Left lobe of liver (tissue), 2 donors: ENCODE results near the gene TUBGCP6. TPM values are rescaled to one million over a fixed set of nuclear protein-coding genes. Genes with fewer than 3 reads are reported as not detected.
A peak's percentile ranks its signal among the peaks of the same experiment; 100 is the strongest.

Source experiments
- ATAC-seq: fragments of 200-7000 bp; cut with Tn5 transposase; one replicate; pipeline ENCODE4 v1.9.1; 2020; ENCODE audit warnings: mild to moderate bottlenecking, moderate library complexity
- DNase-seq: peaks from one replicate; pipeline ENCODE4 v3.0.0-alpha.2; 2020; ENCODE audit warnings: low spot score
- total RNA-seq: library from RNA; stranded (reverse); gene quantifications from one replicate; pipeline ENCODE4 v1.2.1, GENCODE V29; 2021
- donor health status: DM: no; HTN: no; CAD: no; lungs with moderate emphysema.
- donor health status: DM: no; HTN: yes; CAD: no.

Gene TUBGCP6
- total RNA-seq, 1 donor from 2014 or later, result 21.3 TPM

DNA sequence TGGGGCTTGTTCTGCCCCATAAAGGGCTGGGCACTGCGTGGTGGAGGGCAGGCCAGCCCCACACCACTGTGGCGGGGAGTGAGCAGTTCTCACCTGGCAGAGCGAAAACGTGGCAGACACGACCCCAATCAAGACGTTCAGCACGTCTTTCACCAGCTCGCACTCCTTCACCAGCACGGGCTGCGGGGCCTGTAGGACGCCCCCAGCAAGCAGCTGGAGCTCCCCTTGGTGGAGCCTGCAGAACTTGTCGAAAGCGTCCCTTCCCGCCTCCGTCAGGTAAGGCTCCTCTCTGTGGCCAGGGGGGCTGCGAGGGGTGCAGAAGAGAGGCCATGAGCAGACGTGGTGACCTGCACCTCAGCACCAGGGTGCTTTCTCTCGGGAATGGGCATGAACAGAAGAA, 11.6 kb downstream of the TUBGCP6 start:
- DNase-seq (no peak), ATAC-seq (no peak)

DNA sequence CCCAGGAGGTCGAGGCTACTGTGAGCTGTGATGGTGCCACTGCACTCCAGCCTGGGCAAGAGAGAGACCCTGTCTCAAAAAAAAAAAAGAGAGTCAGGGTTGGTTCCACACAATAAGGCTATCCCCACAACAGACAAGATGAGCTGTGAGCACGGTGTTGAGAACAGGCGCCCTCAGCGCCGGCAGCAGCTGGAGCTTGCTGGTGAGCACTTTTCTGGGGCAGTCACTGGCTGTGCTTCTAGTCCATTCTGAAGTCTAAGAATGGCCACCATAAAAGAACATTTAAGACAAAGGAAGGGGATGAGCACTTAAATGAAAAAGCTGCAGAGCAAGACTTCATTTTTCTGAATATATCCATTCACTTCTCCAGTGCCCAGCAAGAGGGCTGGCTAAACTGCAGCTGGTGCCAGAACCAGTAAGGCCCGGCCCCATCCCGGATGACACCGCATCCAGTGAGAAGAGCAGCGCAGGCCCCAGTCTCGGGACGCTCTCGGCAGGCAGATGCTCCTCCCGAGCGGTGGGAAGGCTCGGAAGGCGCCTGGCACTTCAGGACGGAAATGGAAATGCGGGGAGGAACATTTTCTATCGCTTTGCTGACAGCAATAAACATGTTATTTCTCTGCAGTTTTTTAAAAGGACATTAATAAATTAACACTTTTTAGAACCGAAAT, 12.2 kb downstream of the TUBGCP6 start:
- ATAC-seq (no peak), DNase-seq (no peak)

DNA sequence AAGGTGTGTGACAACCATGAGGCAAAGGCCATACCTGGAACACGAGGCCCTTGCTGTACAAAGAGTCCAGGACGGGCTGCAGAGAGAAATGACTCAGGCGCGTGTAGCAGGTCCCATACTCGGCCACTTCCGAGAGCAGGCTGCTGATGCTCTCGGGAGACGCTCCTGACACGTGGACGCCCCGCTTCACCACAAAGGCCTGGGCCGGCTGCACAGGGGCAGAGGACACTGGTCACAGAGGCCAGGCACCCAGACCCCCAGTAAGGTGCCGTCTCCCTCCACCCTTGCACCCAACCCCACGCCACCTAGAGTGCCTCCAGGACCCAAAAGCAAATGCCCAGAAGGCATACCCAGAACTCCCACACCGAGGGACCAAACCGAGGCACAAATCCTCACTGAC, 15.5 kb downstream of the TUBGCP6 start:
- no peak for DNase-seq
- ATAC-seq, result no peak

DNA sequence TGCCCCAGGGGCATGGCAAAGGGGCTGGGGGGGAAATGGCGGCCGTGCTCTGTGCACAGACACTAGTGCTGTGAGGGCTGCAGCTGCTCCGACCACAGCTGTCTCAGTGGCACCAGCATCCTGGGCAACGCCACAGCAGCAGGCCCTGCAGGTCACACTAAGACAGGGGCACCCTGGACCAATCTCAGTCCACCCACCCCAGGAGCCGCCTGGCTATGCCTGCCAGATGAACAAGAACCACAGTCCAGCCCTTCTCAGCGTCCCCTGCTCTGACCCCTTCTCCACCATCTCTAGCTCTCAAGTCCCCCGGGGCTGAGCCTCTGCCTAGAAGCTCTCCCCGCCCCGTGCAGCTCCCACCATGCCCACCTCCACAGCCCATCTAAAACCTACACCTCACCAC, 16.5 kb downstream of the TUBGCP6 start:
- DNase-seq (no peak), ATAC-seq (no peak)

DNA sequence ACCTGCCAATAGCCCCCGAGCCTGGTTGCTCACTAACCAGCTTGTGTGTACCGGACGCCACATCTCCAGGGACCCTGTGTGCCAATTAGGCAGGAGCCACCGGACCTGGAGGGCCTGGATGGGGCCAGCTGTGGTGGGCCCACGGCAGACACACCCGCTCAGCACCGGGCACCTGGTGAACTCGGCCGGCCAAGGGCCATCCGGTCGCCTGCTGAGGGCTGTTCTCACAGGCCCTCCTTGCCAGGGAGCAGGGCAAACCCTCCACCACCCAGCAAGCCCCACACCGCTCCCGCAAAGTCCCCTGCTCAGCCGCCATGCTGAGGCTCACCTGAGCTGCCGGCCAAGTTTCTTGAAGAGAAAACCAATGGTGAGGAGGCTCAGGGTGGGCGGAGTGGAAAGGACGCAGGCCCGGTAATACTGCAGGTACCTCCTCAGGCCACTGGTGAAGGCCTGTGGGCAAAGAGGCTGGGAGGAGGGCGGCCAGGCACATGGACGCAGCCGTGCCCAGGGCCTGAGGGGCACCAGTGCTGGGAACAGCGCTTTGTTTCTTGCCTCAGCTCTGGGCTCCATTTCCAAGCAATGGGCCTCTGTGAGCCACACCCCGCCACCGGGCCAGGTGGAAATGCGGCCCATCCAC, 17.1 kb downstream of the TUBGCP6 start:
- DNase-seq, result no peak
- no peak for ATAC-seq

DNA sequence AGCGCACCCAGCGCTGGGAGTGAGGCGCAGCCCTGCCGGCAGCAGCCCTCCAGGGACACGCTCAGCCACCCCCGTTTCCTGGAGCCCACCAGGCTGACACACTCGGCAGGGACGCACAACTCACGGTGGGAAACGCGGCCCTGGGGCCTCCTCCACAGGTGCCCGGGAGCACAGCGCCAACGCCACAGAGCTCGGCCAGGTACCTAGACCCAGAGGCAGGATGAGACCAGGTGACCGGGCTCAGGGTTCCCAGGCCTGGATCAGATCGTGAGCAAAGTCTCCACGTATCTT, 18.0 kb downstream of the TUBGCP6 start:
- DNase-seq, result no peak
- no peak for ATAC-seq

DNA sequence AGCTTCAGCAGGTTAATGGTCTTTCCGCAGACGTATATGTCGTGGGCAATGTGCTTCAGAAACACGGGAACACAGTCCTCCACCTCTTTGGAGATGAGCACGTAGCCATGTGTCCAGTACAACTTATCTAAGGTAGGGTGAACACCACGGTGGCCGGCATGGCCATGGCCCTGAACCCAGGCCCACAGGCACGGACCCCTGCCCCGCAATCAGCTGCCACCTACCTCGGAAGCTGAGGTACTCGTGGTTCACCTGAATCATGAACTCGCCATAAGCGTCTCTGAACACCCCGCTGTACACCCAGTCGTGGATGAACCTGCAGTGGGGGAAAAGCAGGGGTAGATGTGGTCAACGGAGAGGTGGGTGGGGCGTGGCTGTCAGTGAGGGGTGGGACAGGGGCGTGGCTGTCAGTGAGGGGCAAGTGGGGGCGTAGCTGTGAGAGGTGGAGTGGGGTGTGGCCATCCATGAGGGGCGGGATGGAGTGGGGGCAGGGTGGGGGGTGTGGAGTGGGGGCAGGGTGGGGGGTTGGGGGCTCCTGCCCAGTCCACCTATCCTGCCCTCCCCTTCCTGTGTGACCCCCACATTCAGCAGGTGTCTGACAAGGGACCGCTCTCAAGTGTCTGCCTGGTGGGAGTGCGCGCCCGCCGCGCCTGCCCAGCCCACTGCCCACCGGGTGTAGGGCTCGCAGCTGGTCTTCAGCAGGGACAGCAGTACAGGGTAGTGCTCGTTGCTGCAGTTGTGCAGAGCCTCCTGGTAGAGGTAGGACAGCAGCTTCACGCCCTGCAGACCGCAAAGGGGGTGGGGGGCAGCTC, 18.6 kb downstream of the TUBGCP6 start:
- no peak for ATAC-seq
- DNase-seq, result no peak

DNA sequence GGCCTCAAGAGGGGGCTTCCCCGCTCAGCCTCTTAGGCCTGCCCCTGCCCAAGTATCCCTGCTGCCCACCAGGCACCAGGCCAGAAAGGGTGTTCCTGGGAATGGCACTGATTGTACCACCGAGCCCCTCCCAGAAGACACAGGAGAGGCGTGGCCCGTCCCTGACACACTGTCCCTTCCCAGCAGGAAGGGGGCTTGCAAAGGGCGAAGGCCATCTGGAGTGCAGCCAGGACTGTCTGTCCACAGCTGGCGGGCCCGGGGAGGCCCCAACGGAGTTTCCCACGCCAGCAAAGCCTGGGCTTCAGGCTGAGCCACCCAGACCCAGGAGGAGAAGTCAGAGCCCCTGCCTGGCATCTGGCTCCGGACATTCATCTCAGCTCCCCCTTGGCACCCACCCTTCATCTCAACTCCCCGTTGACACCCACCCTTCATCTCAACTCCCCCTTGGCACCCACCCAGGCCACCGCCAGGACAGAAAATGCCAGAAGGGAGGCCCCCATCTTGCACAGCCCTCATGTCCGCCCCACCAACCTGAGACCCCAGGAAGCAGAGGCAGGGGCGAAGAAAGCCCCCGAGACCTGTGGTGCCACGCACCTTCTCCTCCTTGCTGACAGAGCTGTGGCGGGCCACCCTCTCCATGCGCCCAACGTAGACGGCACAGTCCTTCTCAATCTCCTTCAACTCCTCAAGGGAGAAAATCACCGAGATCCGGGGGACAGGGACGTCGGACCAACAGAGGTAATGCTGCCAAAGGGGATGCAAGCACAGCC, 19.4 kb downstream of the TUBGCP6 start:
- no peak for ATAC-seq
- DNase-seq, result no peak

DNA sequence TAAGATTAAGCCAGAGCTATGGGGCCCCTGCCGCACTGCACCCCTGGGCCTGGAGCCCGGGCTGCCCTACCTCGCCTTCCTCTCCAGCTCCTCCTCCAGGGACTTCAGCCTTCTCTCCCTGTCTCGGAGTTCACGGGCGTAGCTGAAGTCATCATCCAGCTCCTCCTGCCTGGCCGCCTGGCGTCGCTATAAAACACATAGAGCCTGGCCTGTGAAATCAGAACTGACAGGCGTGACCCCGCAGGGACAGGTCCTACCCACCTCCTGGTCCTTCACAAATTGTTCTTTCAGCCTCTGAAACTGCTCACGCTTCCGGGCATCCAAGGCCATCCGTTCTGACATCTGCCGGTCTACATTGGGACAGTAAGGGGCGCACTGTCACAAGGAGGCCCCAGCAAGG, 20.8 kb downstream of the TUBGCP6 start:
- DNase-seq, result no peak
- ATAC-seq, result no peak

DNA sequence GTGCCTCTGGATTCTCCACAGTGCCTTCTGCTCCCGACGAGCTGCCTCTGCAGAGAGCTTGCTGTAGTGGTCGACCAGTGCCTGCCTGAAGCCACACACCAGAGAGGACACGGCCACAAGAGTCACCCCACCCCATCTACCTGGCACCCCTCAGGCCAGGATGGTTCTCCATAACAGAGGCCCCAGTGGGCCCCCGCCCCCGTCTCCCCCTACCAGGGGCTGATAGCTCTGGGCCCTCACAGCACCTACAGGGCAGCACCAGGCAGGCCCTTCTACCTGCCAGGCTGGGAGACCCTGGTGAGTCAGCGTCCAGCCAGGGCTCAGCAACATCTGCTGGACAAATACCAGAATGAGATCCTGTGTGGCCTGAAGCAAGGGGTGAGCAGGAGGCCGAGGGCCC, 22.3 kb downstream of the TUBGCP6 start:
- DNase-seq (no peak), ATAC-seq (no peak)

DNA sequence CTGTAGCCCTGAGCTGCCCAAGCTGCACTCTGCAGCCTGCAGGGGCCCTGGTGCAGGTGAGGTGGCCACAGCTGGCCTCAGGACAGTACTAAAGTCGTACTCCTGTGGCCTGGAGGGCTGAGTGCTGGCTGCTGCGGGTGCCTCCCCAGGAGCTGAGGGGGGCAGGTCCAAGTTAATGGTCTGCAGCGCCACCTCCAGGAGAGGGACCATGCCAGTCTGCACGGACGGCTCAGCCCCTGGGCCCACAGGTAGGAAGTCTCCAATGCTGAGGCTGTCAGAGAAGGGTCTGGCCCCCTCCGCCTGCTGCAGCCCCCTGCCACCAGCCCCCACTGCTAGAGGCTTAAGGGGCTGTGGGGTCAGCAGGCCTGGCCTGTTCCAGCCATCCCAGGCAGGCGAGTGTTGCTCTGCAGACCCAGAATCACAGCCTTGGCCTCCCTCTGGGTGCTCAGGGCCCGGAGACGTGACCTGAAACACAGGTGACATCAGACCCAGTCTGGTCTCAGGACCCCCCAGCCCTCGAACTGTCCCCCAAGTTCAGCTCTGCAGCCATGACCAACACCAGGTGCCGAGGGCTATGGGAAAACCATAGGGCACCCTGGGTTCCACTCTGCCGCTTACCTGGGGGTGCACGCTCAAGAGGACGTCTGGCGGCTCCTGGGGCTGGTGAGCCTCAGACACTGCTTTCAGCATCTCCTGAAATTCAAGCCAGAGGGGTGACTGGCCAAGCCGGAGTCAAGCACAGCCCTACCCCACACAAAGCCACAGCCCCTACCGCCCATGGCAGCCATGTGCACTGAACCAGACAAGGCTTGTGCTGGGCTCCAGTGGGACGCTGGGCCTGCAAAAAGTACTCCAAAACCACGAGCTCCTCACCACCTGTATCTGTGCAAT, 23.2 kb downstream of the TUBGCP6 start:
- ATAC-seq, result no peak
- no peak for DNase-seq

DNA sequence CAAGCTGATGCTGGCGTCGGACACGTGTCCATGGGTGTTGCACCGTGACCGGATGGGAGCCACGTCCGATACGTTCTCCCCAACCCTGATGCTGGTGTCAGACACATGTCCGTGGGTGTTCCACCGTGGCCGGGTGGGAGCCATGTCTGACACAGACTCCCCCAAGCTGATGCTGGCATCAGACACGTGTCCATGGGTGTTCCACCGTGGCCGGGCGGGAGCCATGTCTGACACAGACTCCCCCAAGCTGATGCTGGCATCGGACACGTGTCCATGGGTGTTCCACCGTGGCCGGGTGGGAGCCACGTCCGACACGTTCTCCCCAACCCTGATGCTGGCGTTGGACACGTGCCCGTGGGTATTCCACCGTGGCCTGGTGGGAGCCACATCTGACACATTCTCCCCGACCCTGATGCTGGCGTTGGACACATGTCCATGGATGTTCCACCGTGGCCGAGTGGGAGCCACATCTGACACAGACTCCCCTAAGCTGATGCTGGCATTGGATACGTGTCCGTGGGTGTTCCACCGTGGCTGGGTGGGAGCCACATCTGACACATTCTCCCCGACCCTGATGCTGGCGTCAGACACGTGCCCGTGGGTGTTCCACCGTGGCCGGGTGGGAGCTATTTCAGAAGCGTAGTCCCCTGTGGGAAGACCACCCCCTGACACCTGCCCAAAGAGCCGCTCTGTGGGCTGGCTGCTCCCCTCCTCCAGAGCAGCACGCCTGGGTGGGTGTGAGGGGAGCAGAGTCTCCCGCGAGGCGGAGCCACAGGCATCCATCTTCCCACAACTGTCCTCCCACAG, 24.0 kb downstream of the TUBGCP6 start:
- DNase-seq (no peak), ATAC-seq (no peak)

DNA sequence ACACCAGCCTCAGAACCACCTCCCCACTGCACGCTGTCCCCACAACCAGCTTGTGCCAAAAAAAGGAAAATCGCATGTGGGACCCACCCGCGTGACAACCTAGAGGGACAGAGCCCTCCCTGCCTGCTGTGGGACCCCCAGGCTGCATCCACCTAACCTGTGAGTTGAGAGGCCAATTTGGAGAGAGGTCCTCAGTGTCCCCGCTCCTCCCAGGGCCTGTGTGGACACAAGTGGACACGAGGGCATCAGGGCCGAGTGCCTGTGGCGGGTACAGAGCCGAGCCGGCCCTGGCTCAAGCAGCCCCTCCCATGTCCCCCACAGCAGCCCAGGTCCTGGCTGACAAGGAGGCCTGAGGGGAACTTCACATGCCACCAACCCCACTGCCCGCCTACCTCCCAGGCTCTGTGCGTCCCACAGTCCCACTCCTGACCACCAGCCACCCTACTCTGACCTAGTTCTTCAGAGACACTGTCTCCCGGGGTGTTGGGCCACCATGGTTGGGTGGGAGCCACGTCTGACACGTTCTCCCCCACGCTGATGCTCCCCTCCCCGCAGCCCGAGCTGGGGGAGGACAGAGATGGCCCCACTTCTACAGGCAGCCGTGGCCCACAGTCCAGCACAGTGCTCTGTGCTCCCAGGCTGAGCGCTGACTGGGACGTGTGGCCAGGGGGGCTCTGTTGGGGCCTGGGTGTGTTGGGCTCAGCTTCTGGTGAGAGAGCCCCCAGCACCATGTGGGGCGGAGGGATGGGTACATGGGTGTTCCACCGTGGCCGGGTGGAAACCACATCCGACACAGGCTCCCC, 24.8 kb downstream of the TUBGCP6 start:
- ATAC-seq (peak; percentile 0), DNase-seq (no peak)

DNA sequence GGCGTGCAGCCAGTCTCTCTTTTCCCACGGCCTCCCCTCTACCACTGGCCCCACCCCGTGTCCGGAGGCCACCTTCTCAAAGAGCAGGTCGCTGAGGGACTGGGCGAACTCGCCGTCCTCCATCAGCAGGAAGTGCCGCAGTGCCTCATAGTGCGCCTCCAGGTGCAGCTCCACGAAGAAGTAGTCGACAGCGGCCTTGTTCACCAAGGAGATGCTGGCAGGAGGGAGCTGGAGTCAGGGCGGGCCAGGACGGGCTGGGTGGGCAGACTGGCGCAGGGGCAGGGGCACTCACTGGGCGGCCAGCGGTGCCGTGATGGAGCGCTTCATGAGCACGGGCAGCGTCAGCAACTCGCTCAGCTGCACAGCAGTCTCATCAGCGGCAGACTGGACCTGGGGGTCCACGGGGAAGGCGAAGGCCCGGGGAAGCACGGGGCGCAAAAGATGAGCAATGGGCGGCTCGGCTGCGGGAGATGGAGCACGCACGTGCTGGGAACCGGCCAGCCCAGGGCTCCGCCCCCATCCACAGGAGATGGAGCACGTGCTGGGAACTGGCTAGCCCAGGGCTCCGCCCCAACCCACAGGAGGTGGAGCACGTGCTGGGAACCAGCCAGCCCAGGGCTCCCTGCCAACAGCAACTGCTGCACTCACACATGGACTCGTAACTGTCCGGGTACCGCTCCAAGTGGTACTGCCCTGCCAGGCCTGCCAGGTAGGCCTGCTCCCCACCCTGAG, 25.7 kb downstream of the TUBGCP6 start:
- ATAC-seq (peak; percentile 74), DNase-seq (peak; percentile 99)

DNA sequence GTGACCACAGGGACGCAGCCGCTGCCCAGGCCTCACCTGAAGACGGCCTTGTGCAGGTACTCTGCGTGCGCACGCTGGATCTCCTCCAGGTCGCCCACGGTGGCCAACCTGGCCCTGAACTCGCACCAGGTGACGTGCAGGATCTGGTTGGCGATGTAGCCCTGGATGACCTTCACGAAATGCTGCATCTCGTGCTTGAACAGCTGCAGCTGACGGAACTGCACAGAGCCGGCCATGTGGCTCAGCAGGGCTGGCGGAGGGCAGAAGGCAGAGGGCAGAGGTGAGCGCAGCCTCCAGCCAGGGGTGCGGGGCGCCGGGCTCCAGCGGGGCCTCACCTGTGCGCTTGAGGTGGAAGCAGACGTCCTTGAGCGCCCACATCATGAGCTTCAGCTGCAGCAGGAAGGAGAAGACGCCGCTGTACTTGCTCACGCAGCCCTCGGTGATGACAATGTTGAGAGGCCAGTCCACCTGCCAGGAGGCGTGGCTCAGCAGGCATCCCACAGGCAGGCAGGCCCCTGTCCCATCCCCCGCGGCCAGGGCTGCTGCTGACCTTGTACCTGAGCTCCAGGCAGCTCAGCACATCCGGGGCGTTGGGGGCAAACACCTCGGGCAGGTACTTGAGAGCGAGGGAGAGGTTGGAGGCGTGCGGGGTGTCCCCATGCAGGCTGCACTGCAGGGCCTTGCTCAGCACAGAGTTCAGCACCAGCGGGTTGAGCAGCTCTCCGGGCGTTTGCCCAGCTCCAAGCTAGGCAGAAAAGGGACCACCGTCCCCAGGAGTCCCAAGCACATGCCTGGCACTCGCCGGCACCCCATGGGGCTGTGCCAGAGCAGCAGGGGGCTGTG, 26.4 kb downstream of the TUBGCP6 start:
- DNase-seq, result peak; percentile 73
- peak; percentile 29 for ATAC-seq

DNA sequence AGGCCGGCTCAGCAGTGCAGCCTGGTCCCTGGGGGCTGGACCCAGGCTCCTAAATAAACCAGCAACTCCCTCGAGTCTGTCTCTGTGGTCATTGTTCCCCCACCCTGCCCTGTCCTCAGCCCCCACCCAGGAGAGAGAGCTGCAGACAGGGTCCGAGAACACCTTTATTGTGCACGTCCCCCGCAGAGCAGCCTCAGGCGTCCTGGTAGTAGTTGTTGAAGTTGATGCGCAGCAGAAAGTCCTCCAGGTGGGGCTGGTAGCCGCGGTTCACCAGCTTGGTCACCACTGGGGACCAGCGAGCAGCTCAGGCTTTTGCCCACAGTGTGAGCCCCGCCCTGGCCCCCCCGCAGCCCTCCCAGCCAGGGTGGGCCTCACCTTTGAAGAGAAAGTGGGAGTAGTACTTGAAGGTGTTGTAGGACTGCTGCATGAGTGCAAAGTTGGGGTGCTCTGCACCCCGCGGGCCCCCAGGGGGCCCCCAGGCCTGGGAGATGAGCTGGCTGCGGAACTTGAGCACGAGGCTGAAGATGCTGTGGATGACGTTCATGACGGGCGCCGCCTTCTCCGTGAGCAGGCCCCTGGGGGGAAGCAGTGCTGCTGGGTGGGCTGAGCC, 27.2 kb downstream of the TUBGCP6 start:
- no peak for DNase-seq
- no peak for ATAC-seq
